NT2/D1 (cell line): Measurements from ENCODE around the gene RGSL1.

Experiments
- SUZ12 ChIP-seq: IDR thresholded peaks from 2 replicates; pipeline ENCODE4 v1.6.1; 2011; ENCODE audit not compliant: insufficient read length, insufficient read depth; ENCODE audit errors: extremely low read depth
- YY1 ChIP-seq: IDR thresholded peaks from 2 replicates; pipeline ENCODE4 v1.6.1; 2011; ENCODE audit not compliant: insufficient read length, insufficient read depth

DNA sequence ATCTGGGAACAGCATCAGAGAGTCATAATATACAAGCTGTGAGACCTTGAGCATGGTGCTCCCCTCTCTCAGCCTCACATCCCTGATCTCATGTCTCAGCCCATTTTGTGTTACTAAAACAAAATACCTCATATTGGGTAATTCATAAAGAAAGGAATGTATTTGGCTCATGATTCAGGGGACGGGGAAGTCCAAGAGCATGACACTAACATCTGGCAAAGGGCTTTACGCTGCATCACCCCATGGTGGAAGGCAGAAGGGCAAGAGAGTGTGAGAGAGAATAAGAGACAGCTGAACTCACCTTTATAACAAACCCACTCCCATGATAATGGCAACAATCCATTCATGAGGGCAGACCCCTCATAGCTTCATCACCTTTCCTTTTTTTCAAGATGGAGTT lies 102.6 kb downstream of the RGSL1 start:
- no peak for TF ChIP-seq YY1
- TF ChIP-seq SUZ12: no peak
